ENCODE data around the gene KIF5C.

GRCh38 chr2:149044500-149044899 lies 169.5 kb downstream of the KIF5C start:
- TF ChIP-seq CTCF (IDR thresholded peaks at IDR 0.05): no peak
- no peak for TF ChIP-seq TCF7L2 (IDR thresholded peaks at IDR 0.05; ENCODE audit: low read depth, low read length)

All from Panc1 (cell line).